GM18505 (cell line): Measurements from ENCODE around the gene NCLN.
"Not testable (repeated sequence)": the region's sequence is repeated elsewhere in the genome, so short reads cannot be mapped to it uniquely, and the experiment has no call there.

Experiments used
- ATAC-seq: cut with Tn5 transposase; IDR thresholded peaks from one replicate; pipeline ENCODE4 v1.9.1; 2021; ENCODE audit not compliant: unreplicated experiment
- POLR2A ChIP-seq: IDR thresholded peaks from 4 replicates; pipeline ENCODE4 v1.6.1; 2011; ENCODE audit warnings: borderline replicate concordance; ENCODE audit not compliant: insufficient read depth, insufficient read length; ENCODE audit errors: extremely low read depth

NCLN gene

GRCh38 chr19:3162418-3163229 is 23.1 kb upstream of the NCLN start:
- no peak for TF ChIP-seq POLR2A
- no peak for ATAC-seq

GRCh38 chr19:3163230-3163886 is 22.4 kb upstream of the NCLN start:
- no peak for TF ChIP-seq POLR2A
- no peak for ATAC-seq

GRCh38 chr19:3163943-3164342 is 21.8 kb upstream of the NCLN start:
- no peak for TF ChIP-seq POLR2A
- no peak for ATAC-seq

GRCh38 chr19:3167533-3168272 is 18.0 kb upstream of the NCLN start:
- no peak for TF ChIP-seq POLR2A
- ATAC-seq: no peak

- TF ChIP-seq POLR2A: no peak
- ATAC-seq: no peak
Observed at GRCh38 chr19:3171894-3172672, 13.6 kb upstream of the NCLN start.

- not testable (repeated sequence) for ATAC-seq
Observed at GRCh38 chr19:3172673-3173000, 13.1 kb upstream of the NCLN start.

- peak; percentile 31 for TF ChIP-seq POLR2A
- no peak for ATAC-seq
Observed at GRCh38 chr19:3175781-3176714, 9.7 kb upstream of the NCLN start.

- TF ChIP-seq POLR2A: peak; percentile 38
- ATAC-seq: no peak
Observed at GRCh38 chr19:3176715-3177501, 8.8 kb upstream of the NCLN start.

GRCh38 chr19:3178377-3178972 is 7.3 kb upstream of the NCLN start, which contains the start of gene S1PR4:
Gene S1PR4 (plus strand): TSS chr19:3178769. CDS start chr19:3178793, 24 bp downstream.
- ATAC-seq: no peak
- peak; percentile 86 for TF ChIP-seq POLR2A

GRCh38 chr19:3178973-3179738 is 6.6 kb upstream of the NCLN start:
- peak; percentile 54 for TF ChIP-seq POLR2A
- no peak for ATAC-seq
